Pancreas (tissue), 10 donors: ENCODE measurements around the gene IL15RA. TPM values are rescaled to one million over a fixed set of nuclear protein-coding genes. Genes with fewer than 3 reads are reported as not detected.

Experiments
- ATAC-seq, 4 donors: fragments of 200-7000 bp; cut with Tn5 transposase; one replicate each; pipeline versions ENCODE4 v1.8.0 to v1.9.1; 2020; ENCODE audit warnings: mild to moderate bottlenecking in 4 of 4, moderate library complexity in 4 of 4
- DNase-seq, 6 donors: peaks; one replicate each; pipeline ENCODE4 v3.0.0-alpha.2; 2020
- FAIRE-seq: peaks from 2 replicates; lab custom pipeline; 2012; peaks lifted over from hg19 to GRCh38; lab: Jason Lieb, UNC
- H3K27ac ChIP-seq, 4 donors: fragments of 200-600 bp; sonication (generic); 1 replicate in 3 of 4; 2 replicates in 1 of 4; pipeline versions ENCODE4 v1.5.0 to v1.8.0; 2020
- H3K27me3 ChIP-seq, 4 donors: fragments of 200-600 bp; one replicate each; pipeline ENCODE4 v1.8.0; 2021
- H3K36me3 ChIP-seq, 3 donors: fragments of 200-600 bp; sonication (generic) in 1 of 3; one replicate each; pipeline versions ENCODE4 v1.5.0 to v1.8.0; 2020 to 2021
- H3K4me1 ChIP-seq, 3 donors: fragments of 200-600 bp; one replicate each; pipeline ENCODE4 v1.8.0; 2021
- H3K4me3 ChIP-seq, 4 donors: fragments of 200-600 bp; sonication (generic) in 2 of 4; one replicate each; pipeline versions ENCODE4 v1.5.0 to v1.8.0; 2020 to 2021
- H3K9me3 ChIP-seq, 4 donors: fragments of 200-600 bp; one replicate each; pipeline ENCODE4 v1.8.0; 2021
- CTCF ChIP-seq, 4 donors: fragments of 200-600 bp; sonication (generic) in 3 of 4; IDR thresholded peaks; one replicate each; pipeline versions ENCODE4 v1.5.0 to v1.8.0; 2021; ENCODE audit warnings: antibody characterized with exemption in 4 of 4
- WGBS, 2 donors: extraction: QIAGEN DNeasy Blood & Tissue Kit; methylation state at CpG; one replicate each; pipeline ENCODE4 v1.1.7; 2013; 5-methylcytosine and 5-hydroxymethylcytosine counted together
- intact Hi-C, 3 donors: fragments of 100-400 bp; cut with DNase I; formaldehyde crosslinking; loops; one replicate each; pipeline versions ENCODE4 v1.11.1 to v1.14.2; 2022
- polyA plus RNA-seq, 2 donors: library from polyadenylated mRNA; stranded (reverse); fragments of 200-250 nt; gene quantifications; one replicate each; pipeline ENCODE4 v1.2.3, GENCODE V29; 2013
- total RNA-seq, 6 donors: library from RNA; stranded (reverse); fragmentation: NEBNext Ultra II Directional in 4 of 6; extraction: Animal tissue kit (Norgen Biotek cat#: 25700) in 4 of 6; gene quantifications; one replicate each; pipeline versions ENCODE4 v1.2.1 to v1.2.4, GENCODE V29; 2021 to 2023
- donor health status: healthy with polysubstance abuse.
- donor health status: DM: no; HTN: no; CAD: no; lungs with moderate emphysema.
- donor health status: DM: no; HTN: no; CAD: no.
- donor health status: control.
- donor health status: control.
- donor health status: Bipolar disorder and iron deficiency.
- donor health status: DM: yes; HTN: yes; CAD: no.
- donor health status: DM: no; HTN: no; CAD: no.
- donor health status: DM: no; HTN: no; CAD: no.
- donor health status: DM: yes; HTN: yes; CAD: no.

Gene IL15RA, protein sequence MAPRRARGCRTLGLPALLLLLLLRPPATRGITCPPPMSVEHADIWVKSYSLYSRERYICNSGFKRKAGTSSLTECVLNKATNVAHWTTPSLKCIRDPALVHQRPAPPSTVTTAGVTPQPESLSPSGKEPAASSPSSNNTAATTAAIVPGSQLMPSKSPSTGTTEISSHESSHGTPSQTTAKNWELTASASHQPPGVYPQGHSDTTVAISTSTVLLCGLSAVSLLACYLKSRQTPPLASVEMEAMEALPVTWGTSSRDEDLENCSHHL
- total RNA-seq: 10 to 100 TPM in 3 of 6 donors, 1 to 10 TPM in 3; 6.9 to 14.3 (median 11.0) TPM
- polyA plus RNA-seq: 10 to 100 TPM in 1 of 2 donors, 1 to 10 TPM in 1; 10.0 to 12.2 TPM

GRCh38 chr10:5977471-5978229 is at the start of gene IL15RA:
Gene IL15RA, minus strand, starts transcription at chr10:5977543. Its CDS starts 51 bp downstream, at chr10:5977492.
- peak; percentile 83 to 90 (median 88) for ATAC-seq
- peak; percentile 80 to 93 (median 84) for DNase-seq
- intact Hi-C loops: no loop called here
- peak in 2 of 4 donors; percentile 15 for TF ChIP-seq CTCF (IDR thresholded peaks at IDR 0.05)
- Histone ChIP-seq H3K9me3 (no peaks in the 10 kb centered on the region), H3K4me1 (peaks cover 5 to 24% (median 16%) of the 10 kb centered on the region in 3 donors), H3K36me3 (no peaks in the 10 kb centered on the region), H3K4me3 (peak within 1 kb of the TSS; percentile 86 to 96 (median 91)), H3K27ac (peak within 1 kb of the TSS; percentile 95 to 100 (median 98)), H3K27me3 (no peaks in the 10 kb centered on the region)
- WGBS, 2 donors: 0% methylated on average over 37 to 80 of the region's 80 CpGs
- no peak for FAIRE-seq

DNA sequence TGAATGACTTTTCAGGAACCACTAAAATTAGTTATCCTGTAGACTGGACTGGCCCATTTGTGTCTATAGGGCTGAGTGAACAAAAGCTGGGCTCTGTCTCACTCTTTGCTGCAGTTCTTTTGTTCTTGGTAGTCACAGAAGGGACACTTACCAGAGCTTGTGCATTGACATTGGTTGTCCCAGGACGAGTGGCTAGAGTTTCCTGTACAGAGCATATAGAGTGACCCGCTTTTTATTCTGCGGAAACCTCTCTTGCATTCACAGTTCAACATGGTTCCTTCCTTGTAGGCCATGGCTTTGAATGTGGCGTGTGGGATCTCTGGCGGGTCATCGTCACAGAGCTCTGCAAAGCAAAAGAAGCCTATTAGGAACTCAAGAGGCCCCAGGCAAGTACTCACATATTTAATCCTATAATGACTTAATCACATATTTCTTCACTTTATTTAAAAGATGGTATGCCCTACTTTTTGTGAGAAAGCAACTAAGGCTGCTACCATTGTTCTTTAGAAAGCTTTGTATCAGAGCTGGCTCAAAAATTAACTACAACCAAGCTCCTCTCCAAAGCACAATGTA is 48.4 kb upstream of the IL15RA start:
- FAIRE-seq (no peak), DNase-seq (no peak), ATAC-seq (no peak)
- Histone ChIP-seq H3K4me3 (no peak overlapping the region), H3K4me1 (no peaks in the 10 kb centered on the region), H3K9me3 (no peaks in the 10 kb centered on the region), H3K27ac (no peak overlapping the region), H3K27me3 (no peaks in the 10 kb centered on the region), H3K36me3 (no peaks in the 10 kb centered on the region)
- intact Hi-C loops: no loop called here
- 82 to 88% methylated on average over 6 of the region's 6 CpGs for WGBS, 2 donors
- TF ChIP-seq CTCF (IDR thresholded peaks at IDR 0.05): no peak

DNA sequence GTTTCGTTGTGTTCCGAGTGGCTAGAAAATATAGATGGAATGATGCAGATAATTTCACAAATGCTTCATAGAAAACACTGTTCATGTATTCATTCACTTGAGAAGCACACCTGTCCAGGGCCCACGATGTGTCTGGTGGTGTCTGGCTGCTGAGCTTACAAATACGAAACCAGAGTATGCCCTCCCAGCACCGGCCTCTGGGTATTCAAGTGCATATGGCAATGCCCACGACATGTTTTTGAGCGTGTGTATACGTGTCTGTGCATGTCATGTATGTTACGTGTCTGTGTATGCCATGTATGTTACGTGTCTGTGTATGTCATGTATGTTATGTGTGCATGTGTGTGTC is 47.0 kb upstream of the IL15RA start:
- 74 to 78% methylated on average over 10 of the region's 10 CpGs for WGBS, 2 donors
- H3K9me3 ChIP-seq: no peaks in the 10 kb centered on the region
- ATAC-seq: no peak
- H3K27me3 ChIP-seq: no peaks in the 10 kb centered on the region
- DNase-seq: no peak
- no peaks in the 10 kb centered on the region for H3K36me3 ChIP-seq
- no peak for FAIRE-seq
- no peak for TF ChIP-seq CTCF (IDR thresholded peaks at IDR 0.05)
- no peak overlapping the region for H3K27ac ChIP-seq
- intact Hi-C loops: no loop called here
- no peaks in the 10 kb centered on the region for H3K4me1 ChIP-seq
- no peak overlapping the region for H3K4me3 ChIP-seq

- Histone ChIP-seq H3K27me3 (no peaks in the 10 kb centered on the region), H3K4me3 (no peak overlapping the region), H3K27ac (no peak overlapping the region), H3K36me3 (no peaks in the 10 kb centered on the region), H3K9me3 (no peaks in the 10 kb centered on the region), H3K4me1 (no peaks in the 10 kb centered on the region)
- intact Hi-C loops: no loop called here
- ATAC-seq: no peak
- FAIRE-seq: no peak
- DNase-seq: no peak
- WGBS, 2 donors: 69 to 74% methylated on average over 12 of the region's 12 CpGs
- TF ChIP-seq CTCF (IDR thresholded peaks at IDR 0.05): no peak
Measured at GRCh38 chr10:6023661-6024333, 46.5 kb upstream of the IL15RA start.
